ENCODE measurements around the gene NFASC.

DNA sequence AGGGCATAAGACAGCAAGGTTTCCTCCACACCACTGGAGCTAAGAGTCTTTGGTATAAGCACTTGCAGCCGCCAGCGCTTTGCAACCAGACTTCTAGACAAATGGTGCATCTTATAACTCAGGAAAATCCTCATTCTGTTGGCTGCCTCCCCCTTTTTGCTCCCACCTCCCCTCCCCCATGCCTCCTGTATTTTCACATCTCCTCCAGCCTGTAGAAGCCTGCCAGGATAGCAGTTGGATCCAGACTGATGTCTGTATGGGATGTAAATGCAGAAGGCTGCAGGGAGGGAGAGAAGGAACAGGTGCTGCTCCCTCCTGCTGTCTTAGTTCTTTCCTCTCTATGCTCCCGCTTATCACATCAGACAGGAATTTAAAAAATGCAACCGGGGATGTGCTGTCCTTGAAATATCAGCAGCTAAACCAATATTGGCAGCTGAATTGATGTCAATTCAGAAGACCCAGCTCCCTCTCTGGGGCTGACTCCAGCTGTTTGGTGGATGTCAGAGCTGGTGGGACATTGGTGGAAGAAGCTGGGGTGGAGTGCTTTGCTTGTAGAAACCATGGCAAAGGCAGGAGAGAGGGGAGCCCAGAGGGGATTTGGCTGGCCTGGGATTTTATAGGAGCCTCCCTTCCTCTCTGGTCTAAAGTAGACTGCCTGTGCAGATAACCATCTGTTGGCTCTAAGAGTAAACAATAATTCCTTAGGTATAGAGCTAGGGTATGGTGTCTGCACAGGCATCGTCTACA lies 53.5 kb downstream of the NFASC start:
- TF ChIP-seq, protein P1, sequence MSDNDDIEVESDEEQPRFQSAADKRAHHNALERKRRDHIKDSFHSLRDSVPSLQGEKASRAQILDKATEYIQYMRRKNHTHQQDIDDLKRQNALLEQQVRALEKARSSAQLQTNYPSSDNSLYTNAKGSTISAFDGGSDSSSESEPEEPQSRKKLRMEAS (CRISPR knock-in tag; IDR thresholded peaks at IDR 0.05) = no peak
- TF ChIP-seq FOXP1 (CRISPR knock-in tag; IDR thresholded peaks at IDR 0.05; ENCODE audit: borderline replicate concordance) = no peak

All from WTC11 (cell line).